ENCODE data around the gene CMIP.

Gene CMIP

GRCh38 chr16:81473066-81473488, 28.5 kb downstream of the CMIP start:
- TF ChIP-seq, protein P1, sequence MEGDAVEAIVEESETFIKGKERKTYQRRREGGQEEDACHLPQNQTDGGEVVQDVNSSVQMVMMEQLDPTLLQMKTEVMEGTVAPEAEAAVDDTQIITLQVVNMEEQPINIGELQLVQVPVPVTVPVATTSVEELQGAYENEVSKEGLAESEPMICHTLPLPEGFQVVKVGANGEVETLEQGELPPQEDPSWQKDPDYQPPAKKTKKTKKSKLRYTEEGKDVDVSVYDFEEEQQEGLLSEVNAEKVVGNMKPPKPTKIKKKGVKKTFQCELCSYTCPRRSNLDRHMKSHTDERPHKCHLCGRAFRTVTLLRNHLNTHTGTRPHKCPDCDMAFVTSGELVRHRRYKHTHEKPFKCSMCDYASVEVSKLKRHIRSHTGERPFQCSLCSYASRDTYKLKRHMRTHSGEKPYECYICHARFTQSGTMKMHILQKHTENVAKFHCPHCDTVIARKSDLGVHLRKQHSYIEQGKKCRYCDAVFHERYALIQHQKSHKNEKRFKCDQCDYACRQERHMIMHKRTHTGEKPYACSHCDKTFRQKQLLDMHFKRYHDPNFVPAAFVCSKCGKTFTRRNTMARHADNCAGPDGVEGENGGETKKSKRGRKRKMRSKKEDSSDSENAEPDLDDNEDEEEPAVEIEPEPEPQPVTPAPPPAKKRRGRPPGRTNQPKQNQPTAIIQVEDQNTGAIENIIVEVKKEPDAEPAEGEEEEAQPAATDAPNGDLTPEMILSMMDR (IDR thresholded peaks at IDR 0.05; ENCODE audit: insufficient read depth, low read depth, low read length, missing control alignments), result no peak
- no peak overlapping the region for H3K4me3 ChIP-seq (ENCODE audit: low read depth, low read length)
- no peak for DNase-seq (ENCODE audit: low read depth)

GRCh38 chr16:81473558-81473957, 28.9 kb downstream of the CMIP start:
- TF ChIP-seq, protein P1 (IDR thresholded peaks at IDR 0.05; ENCODE audit: insufficient read depth, low read depth, low read length, missing control alignments), result no peak
- DNase-seq (ENCODE audit: low read depth), result no peak
- H3K4me3 ChIP-seq (ENCODE audit: low read depth, low read length), result no peak overlapping the region

DNA sequence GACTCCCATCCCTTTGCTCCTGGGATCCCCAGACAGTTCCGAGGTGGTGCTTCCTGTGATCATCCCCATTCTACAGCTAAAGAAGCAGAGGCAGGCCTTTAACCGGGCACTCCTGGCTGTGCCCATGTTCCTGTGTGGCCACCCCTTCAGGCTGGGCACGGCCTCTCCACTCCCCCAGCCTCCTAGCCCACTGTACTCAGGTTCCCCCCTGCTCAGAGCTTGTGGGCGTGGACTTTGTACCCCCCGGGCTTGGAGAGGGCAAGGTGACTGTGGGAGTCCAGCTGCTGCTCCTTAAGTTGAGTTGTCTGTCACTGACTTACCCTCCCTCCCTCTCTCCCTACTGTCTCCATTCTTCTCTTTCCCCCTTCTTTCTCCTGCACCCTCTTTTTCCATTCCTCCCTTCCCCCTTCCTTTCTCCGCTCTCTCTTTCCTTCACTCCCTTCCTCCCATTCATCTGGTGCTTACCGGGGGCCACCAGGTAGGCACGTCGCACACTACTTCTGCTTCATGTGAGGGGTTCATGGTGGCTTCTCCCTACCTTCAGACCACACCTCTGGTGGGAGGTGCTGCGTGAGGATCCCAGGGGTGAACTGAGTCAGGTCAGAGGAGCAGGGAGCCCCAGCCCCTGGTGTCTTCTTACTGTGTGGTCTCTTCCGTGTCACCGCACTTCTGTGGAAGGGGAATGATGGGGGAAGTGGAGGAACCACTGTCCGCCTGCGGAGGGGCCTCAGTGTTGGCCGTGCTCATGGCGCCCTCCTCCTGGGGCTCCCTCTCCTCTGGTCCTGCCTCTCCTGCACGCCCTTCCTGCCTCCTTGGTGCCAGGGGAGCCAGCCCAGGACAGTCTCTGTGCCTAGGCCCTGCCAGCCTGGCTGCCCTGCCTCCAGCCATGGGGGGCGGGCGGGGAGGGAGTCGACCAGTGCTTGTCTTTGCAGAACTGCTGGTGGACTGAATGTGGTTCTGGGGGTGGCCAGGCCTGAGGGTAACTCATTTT, 29.7 kb downstream of the CMIP start:
- TF ChIP-seq, protein P1 (IDR thresholded peaks at IDR 0.05; ENCODE audit: insufficient read depth, low read depth, low read length, missing control alignments), result no peak
- H3K4me3 ChIP-seq (ENCODE audit: low read depth, low read length), result no peak overlapping the region
- DNase-seq (ENCODE audit: low read depth), result no peak

DNA sequence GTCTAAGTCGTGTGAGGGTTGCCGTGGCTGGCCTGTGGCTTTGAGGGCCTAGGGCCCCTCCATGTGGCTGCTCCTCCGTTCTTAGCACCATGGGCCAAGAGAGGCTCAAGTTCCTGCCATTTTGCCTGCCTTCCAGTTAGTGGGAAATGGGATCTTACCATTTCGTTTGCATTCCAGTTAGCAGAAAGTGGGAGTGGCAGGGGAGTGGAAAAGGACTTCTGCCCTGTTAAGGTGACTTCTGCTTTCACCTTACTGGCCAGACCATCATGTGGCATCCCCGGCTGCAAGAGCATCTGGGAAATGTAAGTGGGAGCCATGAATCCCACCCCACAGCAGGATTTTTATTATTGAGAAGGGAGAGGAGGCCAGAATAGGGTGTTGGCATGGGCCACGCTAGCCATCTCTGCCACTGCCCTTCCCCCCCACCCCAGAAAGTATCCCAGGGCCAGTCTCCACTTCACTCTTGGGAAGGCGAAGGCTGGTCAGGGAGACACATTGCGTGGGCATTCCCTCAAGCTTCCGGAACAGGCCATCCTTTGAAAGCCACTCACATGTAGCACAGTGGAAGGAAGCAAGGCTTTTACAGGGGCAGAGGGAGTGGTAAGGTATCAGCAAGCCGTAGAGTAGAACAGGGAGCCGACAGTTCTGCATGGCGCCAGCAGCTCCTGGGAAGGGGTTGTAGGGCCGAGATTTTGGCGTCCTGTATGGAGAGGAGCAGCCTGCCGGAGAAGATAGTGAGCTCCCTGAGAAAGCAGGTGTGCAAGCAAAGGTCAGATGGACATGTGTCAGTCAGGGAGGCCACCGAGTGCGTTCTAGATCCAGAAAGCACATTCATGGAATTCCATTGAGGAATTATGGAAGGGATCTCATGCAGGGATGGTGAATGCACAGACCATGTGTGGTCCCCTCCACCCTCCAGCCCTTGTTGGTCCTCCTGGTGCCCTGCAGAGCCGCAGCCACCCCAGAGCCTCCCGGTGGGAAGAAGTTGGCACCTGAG, 33.4 kb downstream of the CMIP start:
- no peak for DNase-seq (ENCODE audit: low read depth)
- H3K4me3 ChIP-seq (ENCODE audit: low read depth, low read length), result no peak overlapping the region; the same call in 1 of the 2 replicates
- TF ChIP-seq, protein P1 (IDR thresholded peaks at IDR 0.05; ENCODE audit: insufficient read depth, low read depth, low read length, missing control alignments), result no peak

- peak; percentile 91 for DNase-seq (ENCODE audit: low read depth)
- peak overlapping the region; percentile 41 for H3K4me3 ChIP-seq (ENCODE audit: low read depth, low read length)
- TF ChIP-seq, protein P1 (IDR thresholded peaks at IDR 0.05; ENCODE audit: insufficient read depth, low read depth, low read length, missing control alignments), result no peak
These were observed 34.4 kb downstream of the CMIP start for GRCh38 chr16:81478876-81479511.

DNA sequence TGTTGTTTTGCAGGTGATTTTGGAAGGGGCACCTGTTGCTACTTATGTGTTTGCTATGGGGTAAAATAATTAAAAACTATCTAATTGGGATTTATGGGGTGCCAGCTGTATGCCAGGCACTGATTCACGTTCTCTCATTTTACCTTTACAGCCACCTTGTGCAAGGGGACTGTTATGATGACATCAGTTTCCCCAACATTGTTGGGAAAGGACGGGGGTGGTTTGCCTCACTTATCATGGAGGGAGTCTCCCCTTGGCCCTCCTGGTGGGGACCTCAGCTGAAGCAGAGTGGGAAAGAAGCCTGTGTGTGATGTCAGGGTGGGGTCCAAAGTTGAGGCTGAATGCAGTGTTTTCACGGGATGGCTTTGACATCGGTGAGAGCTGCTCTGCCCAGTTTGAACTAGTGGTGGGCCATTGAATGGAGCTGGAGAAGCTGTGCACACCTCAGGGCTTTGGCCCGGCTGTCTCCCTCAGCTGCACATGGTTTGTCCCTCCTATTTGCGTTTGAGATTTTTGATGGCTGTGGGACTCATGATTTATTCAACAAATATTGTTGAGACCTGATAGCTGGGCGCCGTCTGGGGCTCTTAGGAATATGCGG, 36.1 kb downstream of the CMIP start:
- TF ChIP-seq, protein P1 (IDR thresholded peaks at IDR 0.05; ENCODE audit: insufficient read depth, low read depth, low read length, missing control alignments), result no peak
- peak; percentile 26 for DNase-seq (ENCODE audit: low read depth)
- peak overlapping the region; percentile 29 for H3K4me3 ChIP-seq (ENCODE audit: low read depth, low read length)

All from GM12865 (cell line).